ENCODE results near the gene MARCHF3.

- TF ChIP-seq CTCF (IDR thresholded peaks at IDR 0.05): no peak
- TF ChIP-seq EP300 (IDR thresholded peaks at IDR 0.05): no peak
- TF ChIP-seq POLR2A (IDR thresholded peaks at IDR 0.05; ENCODE audit: low read depth): no peak
- no peak for TF ChIP-seq POLR2AphosphoS5 (IDR thresholded peaks at IDR 0.05)
These were observed 151.7 kb downstream of the MARCHF3 start for GRCh38 chr5:126878634-126879033.

Measured in esophagus muscularis mucosa (tissue), 4 donors.